ENCODE results near the gene SLC22A23. TPM values are rescaled to one million over a fixed set of nuclear protein-coding genes. Genes with fewer than 3 reads are reported as not detected.
A peak's percentile ranks its signal among the peaks of the same experiment; 100 is the strongest.

The SLC22A23 gene
- total and polyA plus RNA-seq, 8 donors, result 5.9 to 241 (median 18.9) TPM

DNA sequence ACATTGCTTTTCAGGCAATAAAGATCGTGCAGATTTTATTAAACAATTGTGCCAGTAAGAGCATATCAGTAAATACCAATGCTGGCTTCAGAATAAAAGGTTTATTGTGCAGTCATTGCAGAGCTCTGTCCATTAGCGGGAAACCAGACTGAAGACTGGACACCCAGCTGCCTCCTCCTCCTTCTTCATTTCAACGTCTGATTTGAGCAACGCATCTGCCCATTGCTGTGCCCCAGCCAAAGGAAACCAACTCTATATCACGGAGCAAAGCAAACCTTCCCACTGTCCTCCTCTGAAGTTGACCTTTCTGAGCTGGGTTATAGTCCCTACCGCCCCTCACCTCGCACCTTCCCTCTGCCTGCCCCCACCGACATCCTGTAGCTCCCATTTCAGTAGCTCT, 80.8 kb downstream of the SLC22A23 start:
- Histone ChIP-seq H3K27ac (peak overlapping the region in 3 of 5 donors; percentile 11 to 32 (median 15)), H3K4me1 (peaks cover 18 to 78% (median 52%) of the 10 kb centered on the region in 4 donors), H3K36me3 (no peaks in the 10 kb centered on the region), H3K9me3 (no peaks in the 10 kb centered on the region), H3K4me3 (no peak overlapping the region), H3K27me3 (no peaks in the 10 kb centered on the region)
- intact Hi-C loops (cut with DNase I; ENCODE audit: low total_unique reads), result no loop called here
- no peak for DNase-seq
- TF ChIP-seq, protein P1, sequence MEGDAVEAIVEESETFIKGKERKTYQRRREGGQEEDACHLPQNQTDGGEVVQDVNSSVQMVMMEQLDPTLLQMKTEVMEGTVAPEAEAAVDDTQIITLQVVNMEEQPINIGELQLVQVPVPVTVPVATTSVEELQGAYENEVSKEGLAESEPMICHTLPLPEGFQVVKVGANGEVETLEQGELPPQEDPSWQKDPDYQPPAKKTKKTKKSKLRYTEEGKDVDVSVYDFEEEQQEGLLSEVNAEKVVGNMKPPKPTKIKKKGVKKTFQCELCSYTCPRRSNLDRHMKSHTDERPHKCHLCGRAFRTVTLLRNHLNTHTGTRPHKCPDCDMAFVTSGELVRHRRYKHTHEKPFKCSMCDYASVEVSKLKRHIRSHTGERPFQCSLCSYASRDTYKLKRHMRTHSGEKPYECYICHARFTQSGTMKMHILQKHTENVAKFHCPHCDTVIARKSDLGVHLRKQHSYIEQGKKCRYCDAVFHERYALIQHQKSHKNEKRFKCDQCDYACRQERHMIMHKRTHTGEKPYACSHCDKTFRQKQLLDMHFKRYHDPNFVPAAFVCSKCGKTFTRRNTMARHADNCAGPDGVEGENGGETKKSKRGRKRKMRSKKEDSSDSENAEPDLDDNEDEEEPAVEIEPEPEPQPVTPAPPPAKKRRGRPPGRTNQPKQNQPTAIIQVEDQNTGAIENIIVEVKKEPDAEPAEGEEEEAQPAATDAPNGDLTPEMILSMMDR (IDR thresholded peaks at IDR 0.05), result no peak
- TF ChIP-seq POLR2A (IDR thresholded peaks at IDR 0.05) (no peak), EP300 (IDR thresholded peaks at IDR 0.05) (no peak), POLR2AphosphoS5 (IDR thresholded peaks at IDR 0.05) (no peak)
- 55 to 65% (median 57%) methylated on average over 8 of the region's 8 CpGs for WGBS, 5 donors

DNA sequence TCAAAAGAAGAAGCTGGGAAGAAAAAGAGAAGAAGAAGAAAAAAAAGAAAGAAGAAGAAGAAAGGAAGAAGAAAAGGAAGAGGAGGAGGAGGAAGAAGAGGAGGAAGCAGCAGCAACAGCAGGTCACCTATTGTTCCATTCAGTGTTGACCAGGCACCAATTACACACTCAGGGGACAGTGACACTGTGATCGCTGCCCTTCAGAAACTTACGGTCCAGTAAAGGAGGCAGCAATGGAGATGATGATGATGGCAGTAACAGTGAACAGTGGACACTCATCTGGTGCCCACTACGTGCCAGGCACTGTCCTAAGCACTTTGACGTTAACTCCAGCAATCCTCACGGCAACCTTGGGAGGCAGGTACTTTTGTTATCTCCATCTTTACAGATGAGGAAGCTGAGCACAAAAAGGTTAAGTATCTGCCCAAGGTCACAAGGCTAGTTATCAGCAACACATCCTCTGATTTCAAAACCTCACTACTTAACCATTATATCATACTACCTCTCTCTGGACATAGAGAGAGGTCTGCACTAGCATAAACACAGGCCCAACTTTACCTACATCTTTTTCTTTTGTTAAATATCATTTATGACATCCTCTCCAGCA, 83.2 kb downstream of the SLC22A23 start:
- Histone ChIP-seq H3K27me3 (no peaks in the 10 kb centered on the region), H3K27ac (peak overlapping the region in 1 of 5 donors; percentile 83), H3K4me1 (peaks cover 23 to 65% (median 43%) of the 10 kb centered on the region in 4 donors), H3K9me3 (no peaks in the 10 kb centered on the region), H3K4me3 (no peak overlapping the region), H3K36me3 (no peaks in the 10 kb centered on the region)
- TF ChIP-seq, protein P1 (IDR thresholded peaks at IDR 0.05), result no peak
- no peak for TF ChIP-seq EP300 (IDR thresholded peaks at IDR 0.05)
- TF ChIP-seq POLR2A (IDR thresholded peaks at IDR 0.05), result no peak
- TF ChIP-seq POLR2AphosphoS5 (IDR thresholded peaks at IDR 0.05), result no peak
- WGBS, 5 donors, result 81 to 93% (median 87%) methylated on average over 5 of the region's 5 CpGs
- intact Hi-C loops (cut with DNase I; ENCODE audit: low total_unique reads), result no loop called here
- DNase-seq, result no peak

DNA sequence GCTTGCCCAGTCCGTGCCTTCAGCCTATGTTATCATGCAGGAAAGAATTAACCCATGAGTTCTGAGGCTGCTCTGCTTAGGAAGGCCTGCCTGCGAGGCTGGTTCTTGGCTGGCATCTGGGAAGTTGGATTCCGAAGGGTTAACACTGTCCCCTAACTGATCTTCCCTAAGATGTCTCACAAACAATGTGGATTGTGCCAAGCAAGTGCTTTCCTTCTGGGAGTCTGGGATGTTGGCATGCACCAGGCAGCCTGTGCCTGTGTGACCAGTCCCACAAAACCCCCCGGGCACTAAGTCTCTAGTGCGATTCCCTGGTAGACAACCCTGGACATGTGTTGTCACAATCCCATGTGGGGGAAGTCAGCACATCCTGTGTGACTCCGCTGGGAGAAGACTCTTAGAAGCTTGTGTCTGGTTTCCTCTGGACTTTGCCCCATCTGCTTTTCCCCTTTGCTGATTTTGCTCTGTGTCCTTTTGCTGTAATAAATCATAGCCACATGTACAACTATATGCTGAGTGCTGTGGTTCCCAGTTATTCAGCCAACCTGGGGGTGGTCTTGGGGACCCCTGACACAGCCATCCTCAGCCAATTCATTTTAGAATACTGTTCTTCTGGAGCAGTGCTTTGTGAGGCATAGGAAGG, 83.8 kb downstream of the SLC22A23 start:
- H3K4me1 ChIP-seq, result peaks cover 23 to 66% (median 39%) of the 10 kb centered on the region in 4 donors
- peak in 1 of 2 donors; percentile 55 for DNase-seq
- H3K36me3 ChIP-seq, result no peaks in the 10 kb centered on the region
- H3K27me3 ChIP-seq, result no peaks in the 10 kb centered on the region
- no peak overlapping the region for H3K4me3 ChIP-seq
- WGBS, 5 donors, result 57 to 84% (median 68%) methylated on average over 6 of the region's 6 CpGs
- peak overlapping the region in 4 of 5 donors; percentile 15 to 83 (median 56) for H3K27ac ChIP-seq
- intact Hi-C loops (cut with DNase I; ENCODE audit: low total_unique reads), result no loop called here
- no peaks in the 10 kb centered on the region for H3K9me3 ChIP-seq
- TF ChIP-seq POLR2AphosphoS5 (IDR thresholded peaks at IDR 0.05) (no peak), POLR2A (IDR thresholded peaks at IDR 0.05) (no peak), EP300 (IDR thresholded peaks at IDR 0.05) (no peak)
- TF ChIP-seq, protein P1 (IDR thresholded peaks at IDR 0.05), result no peak

DNA sequence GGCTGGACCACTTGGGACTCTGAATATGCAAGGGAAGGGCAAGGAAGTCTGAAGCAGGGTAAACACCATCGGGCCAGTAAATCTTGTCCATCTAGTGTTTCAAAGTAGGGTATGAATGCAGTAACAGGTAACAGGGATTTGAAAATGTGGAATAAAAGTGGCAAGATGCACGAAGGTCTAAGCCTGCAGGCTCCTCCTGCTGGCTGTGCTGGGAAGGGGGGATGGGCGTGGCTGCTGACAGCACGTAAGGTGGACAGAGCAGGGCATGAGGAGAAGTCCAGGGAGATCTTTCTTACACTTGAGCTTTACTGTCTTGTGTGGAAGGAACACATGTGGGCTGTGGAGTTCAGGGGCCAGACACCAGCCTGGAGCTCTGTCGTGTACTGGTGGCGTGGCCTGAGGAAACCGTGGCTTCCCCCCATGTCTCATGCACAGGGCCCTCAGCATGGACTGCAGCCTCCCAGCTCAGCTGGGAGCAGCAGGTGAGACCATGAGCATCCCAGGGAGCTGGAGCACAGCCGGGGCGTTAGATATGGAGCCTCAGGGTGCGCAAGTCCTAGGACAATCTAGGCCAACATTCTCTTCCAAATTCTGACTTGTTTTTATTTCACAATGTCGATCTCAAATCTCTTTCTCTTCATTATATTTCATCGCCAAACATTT, 84.5 kb downstream of the SLC22A23 start:
- intact Hi-C loops (cut with DNase I; ENCODE audit: low total_unique reads), result no loop called here
- H3K4me3 ChIP-seq, result no peak overlapping the region
- WGBS, 5 donors, result 72 to 83% (median 78%) methylated on average over 12 of the region's 12 CpGs
- TF ChIP-seq, protein P1 (IDR thresholded peaks at IDR 0.05), result peak in 1 of 7 experiments; percentile 8
- no peak for TF ChIP-seq POLR2A (IDR thresholded peaks at IDR 0.05)
- peak in 1 of 2 donors; percentile 49 for DNase-seq
- H3K4me1 ChIP-seq, result peaks cover 23 to 62% (median 32%) of the 10 kb centered on the region in 4 donors
- no peaks in the 10 kb centered on the region for H3K36me3 ChIP-seq
- H3K27ac ChIP-seq, result peak overlapping the region; percentile 15 to 83 (median 48)
- no peaks in the 10 kb centered on the region for H3K27me3 ChIP-seq
- H3K9me3 ChIP-seq, result no peaks in the 10 kb centered on the region

Measured in stomach (tissue), 9 donors.